Neural progenitor cell (in vitro differentiated cells): ENCODE results near the gene DDX51. TPM values are rescaled to one million over a fixed set of nuclear protein-coding genes. Genes with fewer than 3 reads are reported as not detected.

Source experiments
- DNase-seq: peaks from one replicate; pipeline ENCODE4 v3.0.0-alpha.2; 2016; ENCODE audit warnings: low spot score
- H2AFZ ChIP-seq: fragments of 200-600 bp; sonication (generic); replicated peaks from 2 replicates; pipeline ENCODE4 v1.6.1; 2016; ENCODE audit warnings: antibody characterized with exemption
- H3F3A ChIP-seq: fragments of 200-600 bp; sonication (generic); 2 replicates; pipeline ENCODE4 v1.6.1; 2016; ENCODE audit warnings: antibody characterized with exemption, low read depth
- H3K27ac ChIP-seq: fragments of 200-600 bp; sonication (generic); 2 replicates; pipeline ENCODE4 v1.5.1; 2016; ENCODE audit warnings: mild to moderate bottlenecking
- H3K27me3 ChIP-seq: fragments of 200-600 bp; sonication (generic); 2 replicates; pipeline ENCODE4 v1.6.1; 2016; ENCODE audit warnings: mild to moderate bottlenecking, moderate library complexity
- H3K36me3 ChIP-seq: fragments of 200-600 bp; sonication (generic); 2 replicates; pipeline ENCODE4 v1.5.1; 2016
- H3K4me1 ChIP-seq: fragments of 200-600 bp; sonication (generic); 2 replicates; pipeline ENCODE4 v1.6.1; 2016; ENCODE audit warnings: mixed run types
- H3K4me2 ChIP-seq: fragments of 200-600 bp; sonication (generic); 2 replicates; pipeline ENCODE4 v1.6.1; 2016
- H3K4me3 ChIP-seq: fragments of 200-600 bp; sonication (generic); 2 replicates; pipeline ENCODE4 v1.5.1; 2016
- H3K79me2 ChIP-seq: fragments of 200-600 bp; sonication (generic); 2 replicates; pipeline ENCODE4 v1.6.1; 2016; ENCODE audit warnings: low read depth
- H3K9ac ChIP-seq: fragments of 200-600 bp; sonication (generic); 2 replicates; pipeline ENCODE4 v1.6.1; 2016
- H3K9me3 ChIP-seq: fragments of 200-600 bp; sonication (generic); 2 replicates; pipeline ENCODE4 v1.5.1; 2016; ENCODE audit warnings: low read depth
- H4K20me1 ChIP-seq: fragments of 200-600 bp; sonication (generic); 2 replicates; pipeline ENCODE4 v1.6.1; 2016; ENCODE audit warnings: low read depth
- H3K27ac Mint-ChIP-seq: 3 replicates; pipeline ENCODE4 v1.8.0; 2021; ENCODE audit warnings: mixed read lengths
- H3K27me3 Mint-ChIP-seq: 2 replicates; pipeline ENCODE4 v1.8.0; 2022; ENCODE audit warnings: low read depth, mild to moderate bottlenecking, inconsistent platforms, moderate library complexity, mixed read lengths; ENCODE audit not compliant: insufficient read depth
- H3K36me3 Mint-ChIP-seq: 3 replicates; pipeline ENCODE4 v1.8.0; 2021; ENCODE audit warnings: mixed read lengths
- H3K4me1 Mint-ChIP-seq: 3 replicates; pipeline ENCODE4 v1.8.0; 2021; ENCODE audit warnings: mixed read lengths
- H3K4me3 Mint-ChIP-seq: 3 replicates; pipeline ENCODE4 v1.8.0; 2021; ENCODE audit warnings: mild to moderate bottlenecking, moderate library complexity, mixed read lengths
- H3K9me3 Mint-ChIP-seq: 3 replicates; pipeline ENCODE4 v1.8.0; 2020; ENCODE audit warnings: mixed read lengths
- CTCF ChIP-seq: fragments of 200-600 bp; sonication (generic); IDR thresholded peaks from 2 replicates; pipeline ENCODE4 v1.5.1; 2017; ENCODE audit warnings: antibody characterized with exemption, mild to moderate bottlenecking
- EZH2 ChIP-seq: fragments of 200-600 bp; sonication (generic); IDR thresholded peaks from 2 replicates; pipeline ENCODE4 v1.6.1; 2017; ENCODE audit warnings: antibody characterized with exemption, mild to moderate bottlenecking, moderate library complexity
- EZH2phosphoT487 ChIP-seq: fragments of 200-600 bp; sonication (generic); IDR thresholded peaks from 2 replicates; pipeline ENCODE4 v1.6.1; 2017; ENCODE audit warnings: antibody characterized with exemption
- total RNA-seq: library from RNA; depleted of rRNA; stranded (reverse); fragments of >200 nt; gene quantifications from 2 replicates; pipeline ENCODE4 v1.2.3, GENCODE V29; 2015; ENCODE audit warnings: low replicate concordance

The DDX51 gene
- total RNA-seq, 1 donor from 2014 or later = 8.5 TPM

GRCh38 chr12:132167611-132168310 is 23.6 kb upstream of the DDX51 start:
- no peak overlapping the region for H3K4me3 Mint-ChIP-seq
- peaks cover 1% of the 10 kb centered on the region for H3K9me3 Mint-ChIP-seq
- H3K27ac Mint-ChIP-seq = no peak overlapping the region
- H2AFZ ChIP-seq = no peak overlapping the region
- H3K9ac ChIP-seq = no peak overlapping the region
- no peak for DNase-seq
- H3K9me3 ChIP-seq = no peaks in the 10 kb centered on the region
- H3K4me2 ChIP-seq = no peak overlapping the region
- no peaks in the 10 kb centered on the region for H3K79me2 ChIP-seq
- no peaks in the 10 kb centered on the region for H3K36me3 ChIP-seq
- H3K27ac ChIP-seq = no peak overlapping the region
- H3K4me1 ChIP-seq = no peaks in the 10 kb centered on the region
- H3K4me3 ChIP-seq = no peak overlapping the region
- peaks cover 67% of the 10 kb centered on the region for H3K27me3 ChIP-seq
- H3K27me3 Mint-ChIP-seq = peaks cover 12% of the 10 kb centered on the region
- H3F3A ChIP-seq = peaks cover 8% of the 10 kb centered on the region
- TF ChIP-seq EZH2 (no peak), CTCF (no peak), EZH2phosphoT487 (no peak)
- no peaks in the 10 kb centered on the region for H3K36me3 Mint-ChIP-seq
- no peaks in the 10 kb centered on the region for H3K4me1 Mint-ChIP-seq
- H4K20me1 ChIP-seq = peaks cover 4% of the 10 kb centered on the region

GRCh38 chr12:132166801-132167591 is 22.9 kb upstream of the DDX51 start:
- no peak overlapping the region for H3K4me3 Mint-ChIP-seq
- H2AFZ ChIP-seq = no peak overlapping the region
- TF ChIP-seq CTCF (no peak), EZH2 (no peak), EZH2phosphoT487 (no peak)
- H3K27me3 Mint-ChIP-seq = peaks cover 10% of the 10 kb centered on the region
- H3K4me2 ChIP-seq = no peak overlapping the region
- no peaks in the 10 kb centered on the region for H3K4me1 ChIP-seq
- peaks cover 4% of the 10 kb centered on the region for H4K20me1 ChIP-seq
- H3K4me3 ChIP-seq = no peak overlapping the region
- H3K9me3 ChIP-seq = no peaks in the 10 kb centered on the region
- peaks cover 8% of the 10 kb centered on the region for H3F3A ChIP-seq
- peaks cover 1% of the 10 kb centered on the region for H3K9me3 Mint-ChIP-seq
- peaks cover 67% of the 10 kb centered on the region for H3K27me3 ChIP-seq
- H3K36me3 Mint-ChIP-seq = no peaks in the 10 kb centered on the region
- no peak overlapping the region for H3K27ac ChIP-seq
- H3K9ac ChIP-seq = no peak overlapping the region
- H3K27ac Mint-ChIP-seq = no peak overlapping the region
- H3K79me2 ChIP-seq = no peaks in the 10 kb centered on the region
- H3K36me3 ChIP-seq = no peaks in the 10 kb centered on the region
- no peak for DNase-seq
- no peaks in the 10 kb centered on the region for H3K4me1 Mint-ChIP-seq

- Histone ChIP-seq H4K20me1 (peaks cover 4% of the 10 kb centered on the region), H3K36me3 (no peaks in the 10 kb centered on the region), H3K79me2 (no peaks in the 10 kb centered on the region), H3K4me3 (no peak overlapping the region), H2AFZ (no peak overlapping the region), H3K27ac (no peak overlapping the region), H3K27me3 (peaks cover 63% of the 10 kb centered on the region), H3K4me2 (no peak overlapping the region), H3K4me1 (no peaks in the 10 kb centered on the region), H3F3A (peaks cover 8% of the 10 kb centered on the region), H3K9ac (no peak overlapping the region), H3K9me3 (no peaks in the 10 kb centered on the region)
- Mint-ChIP-seq H3K27ac (no peak overlapping the region), H3K9me3 (peaks cover 1% of the 10 kb centered on the region), H3K36me3 (no peaks in the 10 kb centered on the region), H3K27me3 (peaks cover 10% of the 10 kb centered on the region), H3K4me3 (no peak overlapping the region), H3K4me1 (no peaks in the 10 kb centered on the region)
- no peak for DNase-seq
- TF ChIP-seq EZH2phosphoT487 = no peak
- no peak for TF ChIP-seq EZH2
- TF ChIP-seq CTCF = no peak
Observed at GRCh38 chr12:132166093-132166492, 22.0 kb upstream of the DDX51 start.
